GM13977 (cell line): ENCODE measurements around the gene PPP3R1.

ENCODE experiments used
- DNase-seq: peaks from one replicate; pipeline ENCODE4 v3.0.0; 2012; ENCODE audit warnings: low spot score
- in situ Hi-C: fragments of 300-500 bp; cut with MboI; formaldehyde crosslinking; loops from one replicate; pipeline ENCODE4 v1.12.0; 2022; ENCODE audit warnings: low sequenced_read_pairs, low pct_unique_long_range_greater_than_20kb, mixed read lengths, inconsistent platforms; ENCODE audit not compliant: unreplicated experiment
- TF ChIP-seq, protein P1 (sequence below): IDR thresholded peaks from 2 replicates; pipeline ENCODE4 v1.5.1; 2012; ENCODE audit warnings: mild to moderate bottlenecking, control low read depth; ENCODE audit not compliant: insufficient read depth; ENCODE audit errors: extremely low read depth, missing control alignments

PPP3R1 gene

DNA sequence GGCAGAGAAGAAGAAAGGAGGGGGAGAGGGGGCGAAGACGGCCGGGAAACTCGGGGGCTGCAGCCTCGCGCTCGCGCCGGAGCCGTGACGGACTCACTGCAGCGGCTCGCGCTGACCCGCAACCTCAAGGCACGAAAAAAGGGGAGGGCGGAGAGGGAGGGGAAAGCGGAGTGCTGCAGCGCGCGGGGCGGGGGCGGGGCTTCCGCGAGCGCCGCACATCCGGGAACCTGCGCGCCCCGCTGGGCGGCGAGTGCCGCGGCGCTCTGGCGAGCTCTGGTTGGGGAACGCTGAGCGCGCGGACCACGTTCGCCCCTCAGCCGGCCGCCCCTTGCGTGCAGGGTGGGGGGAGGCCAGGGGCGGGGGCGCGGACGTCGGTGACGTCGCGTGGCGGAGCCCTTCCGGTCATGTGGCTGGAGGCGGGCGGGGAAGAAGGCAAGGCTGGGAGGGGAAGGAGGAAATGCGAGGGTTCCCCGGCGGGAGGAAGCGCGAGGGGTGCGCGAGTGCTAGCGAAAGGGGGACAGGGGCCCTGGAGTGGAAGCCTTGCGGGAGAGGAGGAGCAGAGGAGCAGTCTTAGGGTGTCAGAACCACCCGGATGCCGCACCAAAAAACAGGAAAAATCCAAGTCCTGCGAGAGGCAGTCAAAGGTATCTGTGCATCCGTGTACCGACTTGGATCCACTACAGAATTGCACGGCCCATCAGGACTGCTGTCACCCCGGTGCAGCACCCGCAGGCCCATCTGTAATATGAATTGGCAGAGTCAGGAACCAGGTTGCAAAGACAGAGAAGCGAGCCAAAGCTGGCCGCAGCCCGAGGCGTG is at the start of gene PPP3R1:
TSS of gene PPP3R1 (minus strand) at position 133 of the 819 bp plus-strand sequence. CDS start 405 bp downstream, outside the sequence.
- in situ Hi-C loops = no loop called here
- peak; percentile 94 for DNase-seq
- TF ChIP-seq, protein P1, sequence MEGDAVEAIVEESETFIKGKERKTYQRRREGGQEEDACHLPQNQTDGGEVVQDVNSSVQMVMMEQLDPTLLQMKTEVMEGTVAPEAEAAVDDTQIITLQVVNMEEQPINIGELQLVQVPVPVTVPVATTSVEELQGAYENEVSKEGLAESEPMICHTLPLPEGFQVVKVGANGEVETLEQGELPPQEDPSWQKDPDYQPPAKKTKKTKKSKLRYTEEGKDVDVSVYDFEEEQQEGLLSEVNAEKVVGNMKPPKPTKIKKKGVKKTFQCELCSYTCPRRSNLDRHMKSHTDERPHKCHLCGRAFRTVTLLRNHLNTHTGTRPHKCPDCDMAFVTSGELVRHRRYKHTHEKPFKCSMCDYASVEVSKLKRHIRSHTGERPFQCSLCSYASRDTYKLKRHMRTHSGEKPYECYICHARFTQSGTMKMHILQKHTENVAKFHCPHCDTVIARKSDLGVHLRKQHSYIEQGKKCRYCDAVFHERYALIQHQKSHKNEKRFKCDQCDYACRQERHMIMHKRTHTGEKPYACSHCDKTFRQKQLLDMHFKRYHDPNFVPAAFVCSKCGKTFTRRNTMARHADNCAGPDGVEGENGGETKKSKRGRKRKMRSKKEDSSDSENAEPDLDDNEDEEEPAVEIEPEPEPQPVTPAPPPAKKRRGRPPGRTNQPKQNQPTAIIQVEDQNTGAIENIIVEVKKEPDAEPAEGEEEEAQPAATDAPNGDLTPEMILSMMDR = no peak

GRCh38 chr2:68295516-68295915 is 43.2 kb upstream of the PPP3R1 start:
- no peak for DNase-seq
- TF ChIP-seq, protein P1 = no peak
- in situ Hi-C loops = loop anchor here (10.0 kb wide), 1 partner anchor 149 kb away; no protein-coding TSS in a partner anchor

DNA sequence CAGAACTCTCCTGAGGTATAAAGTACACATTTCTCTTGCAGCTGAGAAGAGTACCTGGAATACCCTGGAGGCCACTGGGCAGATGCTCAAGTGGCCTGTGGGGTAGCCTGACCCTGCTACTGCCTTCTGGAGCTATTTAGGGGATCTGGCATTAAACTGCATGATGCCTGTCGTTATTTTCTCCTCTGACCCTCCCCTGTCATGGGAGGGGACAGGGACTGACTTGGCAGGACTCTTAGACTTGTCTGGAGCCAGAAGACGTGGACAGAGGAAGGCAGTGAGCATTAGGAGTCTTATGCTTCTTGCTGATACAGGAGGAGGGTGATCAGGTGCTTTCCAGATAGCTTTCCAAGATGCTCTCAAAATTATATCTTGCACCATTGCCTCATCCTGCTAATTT is 42.6 kb upstream of the PPP3R1 start:
- in situ Hi-C loops = loop anchor here (10.0 kb wide), 1 partner anchor 150 kb away; no protein-coding TSS in a partner anchor
- TF ChIP-seq, protein P1 = no peak

DNA sequence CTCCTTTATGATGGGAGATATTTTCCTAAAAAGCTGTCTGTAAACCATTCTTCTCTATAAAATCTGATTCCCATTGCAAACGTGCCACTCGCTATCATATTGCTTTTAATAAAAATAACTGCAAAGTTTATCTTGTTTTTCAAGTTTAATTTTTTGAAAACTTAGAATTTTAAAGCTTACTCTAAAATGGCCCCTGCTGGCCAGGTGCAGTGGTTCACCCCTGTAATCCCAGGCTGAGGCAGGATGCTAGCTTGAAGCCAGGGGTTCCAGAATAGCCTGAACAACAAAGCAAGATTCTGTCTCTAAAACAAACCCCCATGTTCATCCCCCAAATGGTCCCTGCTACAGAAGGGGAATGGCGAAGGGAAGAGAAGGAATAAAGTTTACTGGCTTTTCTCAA is 41.9 kb upstream of the PPP3R1 start:
- in situ Hi-C loops = loop anchor here (10.0 kb wide), 1 partner anchor 151 kb away; no protein-coding TSS in a partner anchor
- TF ChIP-seq, protein P1 = no peak
- DNase-seq = no peak

More for the DNA sequence above, 42.6 kb upstream of the PPP3R1 start:
- no peak for DNase-seq

DNA sequence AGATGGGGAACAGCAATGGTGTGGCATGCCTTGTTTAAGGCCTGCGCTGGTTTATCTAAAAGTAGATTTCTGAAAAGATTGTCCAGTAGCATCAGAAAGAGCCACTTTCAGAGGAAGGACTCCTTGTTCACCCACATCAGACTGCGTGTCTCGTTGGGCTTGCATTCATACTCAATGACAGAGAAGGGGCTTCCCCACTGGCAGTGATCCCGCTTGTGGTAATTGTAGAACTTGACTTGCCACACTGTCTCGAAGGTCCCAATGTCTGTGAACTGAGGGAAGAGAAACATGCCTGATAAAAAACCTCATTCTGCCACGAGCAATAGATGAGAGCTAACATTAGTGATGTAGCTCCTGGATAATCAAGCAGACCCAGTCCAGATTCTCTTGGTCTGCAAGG is 41.4 kb upstream of the PPP3R1 start:
- in situ Hi-C loops = loop anchor here (10.0 kb wide), 1 partner anchor 151 kb away; no protein-coding TSS in a partner anchor
- TF ChIP-seq, protein P1 = no peak
- no peak for DNase-seq

DNA sequence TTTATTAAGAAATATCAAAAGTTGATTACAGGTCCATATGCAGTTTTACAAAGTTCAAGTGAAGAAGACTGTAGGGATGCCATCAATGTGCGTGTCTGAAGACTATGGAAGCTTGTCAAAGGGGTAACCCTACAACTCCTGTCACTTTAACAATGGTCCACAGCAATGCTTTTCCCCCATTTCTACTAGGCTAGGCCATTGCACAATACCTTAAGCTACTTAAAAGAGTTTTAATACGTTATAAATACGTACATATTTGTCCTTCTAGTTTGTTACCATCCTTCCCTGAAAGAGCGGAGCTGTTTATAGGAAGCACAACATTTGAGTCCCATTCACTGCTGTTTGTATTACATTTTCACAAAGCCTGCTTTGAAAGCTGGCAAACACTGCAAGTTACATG is 40.7 kb upstream of the PPP3R1 start:
- DNase-seq = no peak
- in situ Hi-C loops = loop anchor here (10.0 kb wide), 1 partner anchor 152 kb away; no protein-coding TSS in a partner anchor
- TF ChIP-seq, protein P1 = no peak
